Ecto neural progenitor cell (in vitro differentiated cells): Measurements from ENCODE around the gene ANKRD12.
A peak's percentile ranks its signal among the peaks of the same experiment; 100 is the strongest.

Experiments
- DNase-seq: peaks from one replicate; pipeline ENCODE4 v3.0.0-alpha.2; 2018; ENCODE audit warnings: low spot score

The ANKRD12 gene

GRCh38 chr18:9233771-9234440 lies 97.3 kb downstream of the ANKRD12 start:
- peak; percentile 39 for DNase-seq

DNA sequence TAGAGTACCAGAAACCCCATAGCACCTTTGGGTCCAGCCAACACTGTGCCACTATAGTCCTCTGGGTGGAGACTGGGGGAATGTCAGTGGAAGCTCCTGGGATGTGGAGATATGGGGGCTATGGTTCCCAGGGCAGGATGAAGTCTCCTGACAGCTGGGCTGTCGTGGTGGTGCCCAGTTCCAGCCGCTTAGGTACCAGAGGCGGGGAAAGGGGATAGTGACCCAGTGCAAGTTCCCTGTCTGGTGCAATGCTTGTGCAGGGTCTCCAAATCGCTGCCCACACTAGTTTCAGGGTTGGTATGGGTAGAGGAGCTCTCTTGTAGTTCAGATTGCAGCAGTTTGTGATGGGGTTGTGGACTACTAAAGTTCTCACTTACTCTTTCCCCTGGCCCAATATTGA lies 97.9 kb downstream of the ANKRD12 start:
- no peak for DNase-seq

- DNase-seq = no peak
Measured at GRCh38 chr18:9237981-9238380, 101.4 kb downstream of the ANKRD12 start.

- no peak for DNase-seq
Measured at GRCh38 chr18:9239720-9240119, 103.1 kb downstream of the ANKRD12 start.

DNA sequence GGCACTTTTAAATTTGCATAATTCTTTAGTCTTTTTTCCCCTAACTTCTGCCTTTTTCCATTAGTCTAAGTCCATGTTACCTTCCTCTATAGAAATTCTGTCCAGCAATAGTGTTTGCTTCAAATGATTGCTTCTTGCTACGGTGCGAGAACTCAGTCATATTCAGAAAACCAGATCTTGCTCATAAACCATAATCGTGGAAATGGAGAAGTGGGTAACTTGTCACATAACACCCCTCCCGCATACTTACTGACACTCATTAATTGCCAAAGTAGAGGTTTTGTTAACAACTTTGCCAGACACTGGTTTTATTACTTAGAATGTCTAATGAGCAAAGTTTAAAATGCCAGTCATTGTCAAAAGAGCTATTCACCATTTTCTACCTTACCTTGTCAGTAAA lies 103.7 kb downstream of the ANKRD12 start:
- DNase-seq = no peak

- DNase-seq = no peak
Measured at GRCh38 chr18:9243029-9243428, 106.4 kb downstream of the ANKRD12 start.

- DNase-seq = no peak
Measured at GRCh38 chr18:9244376-9244775, 107.8 kb downstream of the ANKRD12 start.

DNA sequence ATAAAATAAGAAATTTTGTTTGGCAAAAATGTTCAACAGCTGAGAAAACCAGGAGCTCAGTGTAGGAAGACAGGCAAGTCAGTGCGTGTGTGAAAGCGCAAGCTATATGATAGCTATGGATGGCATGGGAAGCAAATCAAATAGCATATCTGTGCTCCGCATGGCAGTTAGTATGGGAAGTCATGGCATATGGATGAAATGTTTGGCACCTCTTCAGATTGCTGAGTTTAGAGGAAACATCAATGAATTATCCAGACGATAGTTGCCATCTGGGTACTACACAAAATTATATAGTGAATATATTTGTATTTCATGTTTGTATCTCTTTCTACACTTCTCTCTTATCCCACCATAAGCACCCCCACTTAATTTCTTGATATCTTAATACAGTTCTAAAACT lies 112.1 kb downstream of the ANKRD12 start:
- DNase-seq = no peak

DNA sequence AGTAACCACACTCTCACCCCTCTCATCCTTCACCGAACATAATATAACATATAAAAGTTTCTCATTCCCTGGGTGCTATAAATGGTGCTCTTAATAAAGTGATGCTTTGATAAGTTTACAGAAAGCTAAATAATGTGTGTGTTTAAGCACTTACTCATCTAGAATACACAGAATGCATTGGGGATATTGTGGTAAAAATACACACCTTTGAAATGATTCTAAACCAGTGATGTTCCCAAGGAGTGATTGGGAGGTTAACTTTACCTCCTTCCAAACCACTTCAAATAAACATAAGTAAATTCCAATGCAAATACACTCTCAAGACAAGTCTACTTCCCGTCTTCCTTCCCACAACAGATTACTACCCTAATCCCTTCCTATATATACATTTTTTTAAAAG lies 112.7 kb downstream of the ANKRD12 start:
- DNase-seq = no peak

- no peak for DNase-seq
Measured at GRCh38 chr18:9259173-9259572, 122.6 kb downstream of the ANKRD12 start.

GRCh38 chr18:9260388-9261380 lies 124.1 kb downstream of the ANKRD12 start:
- no peak for DNase-seq

DNA sequence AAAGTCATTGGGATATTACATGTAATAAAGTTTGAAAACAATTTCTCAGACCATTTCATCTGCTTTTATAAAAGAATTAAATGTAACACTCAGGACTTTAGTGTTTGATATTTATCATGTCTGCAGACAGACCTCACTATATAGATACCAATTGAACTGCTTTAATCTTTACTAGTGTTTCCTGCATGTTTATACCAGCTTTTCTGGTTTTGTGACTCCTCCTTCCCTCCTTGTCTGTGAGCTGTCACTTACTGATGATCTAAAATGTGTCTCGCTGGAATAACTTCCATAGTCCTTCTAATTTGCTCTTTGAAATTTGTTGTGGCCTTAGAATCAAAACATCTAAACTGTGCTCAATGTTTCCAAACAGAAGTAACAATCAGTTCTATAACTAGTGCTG lies 126.7 kb downstream of the ANKRD12 start:
- no peak for DNase-seq

GRCh38 chr18:9264797-9265196 lies 128.2 kb downstream of the ANKRD12 start:
- peak; percentile 65 for DNase-seq

GRCh38 chr18:9273221-9273620 lies 136.6 kb downstream of the ANKRD12 start:
- no peak for DNase-seq

DNA sequence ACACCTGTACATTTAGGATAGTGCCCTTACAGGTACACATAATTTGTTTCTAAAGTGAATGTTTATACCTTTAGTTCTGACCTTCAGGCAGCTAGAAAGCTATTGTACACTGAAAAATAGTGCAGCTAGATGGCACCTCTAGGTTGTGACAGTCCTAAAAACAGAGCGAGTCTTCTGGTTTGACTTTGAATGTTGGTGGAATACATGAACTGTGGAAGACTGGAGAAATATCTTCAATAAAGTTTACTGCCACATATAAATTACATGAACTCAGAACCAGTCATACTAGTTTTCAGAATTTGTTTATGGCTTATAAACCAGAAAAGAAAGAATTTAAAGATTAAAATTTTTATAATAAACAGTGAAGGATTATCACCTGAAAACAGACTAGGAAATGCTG lies 139.3 kb downstream of the ANKRD12 start:
- no peak for DNase-seq

DNA sequence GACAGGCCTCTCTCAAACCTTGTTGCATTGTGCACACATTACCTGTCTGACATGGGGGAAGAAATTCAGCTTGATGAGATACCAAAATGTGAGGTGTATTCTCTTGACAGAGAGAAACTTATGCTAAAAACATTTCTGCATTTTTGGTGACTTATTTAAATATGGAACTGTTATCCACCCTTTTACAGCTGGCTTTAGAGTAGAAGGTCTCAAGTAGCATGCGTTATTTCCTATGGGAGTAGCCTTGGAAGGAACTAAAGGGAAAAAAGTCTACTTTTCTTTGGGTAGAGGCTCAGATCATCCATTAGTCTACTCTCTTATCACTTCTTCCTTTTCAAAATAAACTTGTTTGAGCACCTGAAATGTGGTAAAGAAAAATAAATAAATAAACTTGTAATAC lies 141.4 kb downstream of the ANKRD12 start:
- no peak for DNase-seq

GRCh38 chr18:9280849-9281248 lies 144.3 kb downstream of the ANKRD12 start:
- no peak for DNase-seq

DNA sequence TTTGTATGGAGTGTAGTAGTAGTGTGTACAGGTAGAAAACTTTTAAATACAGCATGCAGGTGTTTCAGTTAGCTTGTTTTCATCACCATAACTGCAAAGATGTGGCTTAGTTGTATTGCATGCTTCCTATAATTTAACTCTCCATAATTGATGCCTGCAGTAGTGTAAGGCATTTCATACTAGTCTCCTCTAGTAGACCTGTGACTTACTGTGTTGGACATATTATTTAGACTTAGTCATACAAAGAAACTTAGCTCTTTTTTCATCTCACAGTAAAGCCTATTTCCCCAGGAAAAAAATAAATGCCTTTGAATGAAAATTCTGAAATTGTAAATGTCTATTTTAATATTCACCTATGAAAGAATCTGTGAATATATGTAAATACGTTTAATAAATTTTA lies 145.2 kb downstream of the ANKRD12 start:
- DNase-seq = no peak

DNA sequence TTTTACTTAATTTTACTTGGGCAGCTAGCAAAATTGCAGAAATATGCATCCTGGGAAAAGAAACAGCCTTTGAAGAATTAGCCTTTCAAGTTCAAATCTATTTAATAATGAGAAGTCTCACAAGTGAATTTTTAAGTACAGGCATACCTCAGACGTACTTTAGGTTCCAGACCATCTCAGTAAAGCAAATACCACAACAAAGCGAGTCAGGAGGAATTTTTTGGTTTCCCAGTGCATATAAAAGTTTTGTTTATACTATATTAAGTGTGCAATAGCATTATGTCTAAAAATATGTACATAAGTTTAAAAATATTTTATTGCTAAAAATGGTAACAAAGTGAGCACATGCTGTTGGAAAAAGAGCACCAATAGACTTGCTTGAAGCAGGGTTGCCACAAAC lies 147.2 kb downstream of the ANKRD12 start:
- no peak for DNase-seq

DNA sequence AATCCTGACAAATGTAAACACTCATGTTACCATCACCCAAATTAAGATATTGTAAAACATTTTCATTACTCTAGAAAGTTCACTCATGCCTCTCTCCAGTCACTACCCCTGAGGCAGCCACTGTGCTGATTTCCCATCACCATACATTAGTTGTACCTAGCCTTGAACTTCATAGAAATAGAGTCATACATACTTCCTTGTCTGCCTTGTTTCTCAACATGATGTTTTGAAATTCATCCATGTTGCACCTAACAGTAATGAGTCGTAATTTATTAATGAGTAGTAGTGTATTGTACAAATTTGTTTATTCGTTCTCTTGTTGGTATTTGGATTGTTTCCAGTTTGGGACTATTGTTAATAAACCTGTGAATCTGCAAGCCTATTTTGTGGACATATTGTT lies 149.0 kb downstream of the ANKRD12 start:
- DNase-seq = no peak

DNA sequence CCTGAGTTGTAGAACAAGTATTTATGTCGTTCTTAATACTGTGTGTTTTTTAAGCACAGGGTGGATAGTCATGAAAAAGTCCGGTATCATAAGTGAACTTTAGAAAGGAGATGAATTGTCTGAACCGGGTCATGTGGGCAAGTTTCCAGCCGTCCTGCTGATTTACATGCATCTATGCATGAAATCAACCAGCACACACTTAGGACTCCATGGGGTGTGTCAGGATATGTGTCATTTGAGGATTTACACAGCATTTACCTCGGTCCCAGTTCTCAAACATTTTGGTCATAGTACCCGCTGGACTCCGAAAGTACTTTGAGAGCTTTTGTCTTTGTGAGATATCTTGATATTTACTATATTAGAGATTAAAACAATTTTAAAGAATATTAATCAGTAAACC lies 150.5 kb downstream of the ANKRD12 start:
- DNase-seq = no peak

- no peak for DNase-seq
Measured at GRCh38 chr18:9289698-9290097, 153.1 kb downstream of the ANKRD12 start.

GRCh38 chr18:9290156-9290555 lies 153.6 kb downstream of the ANKRD12 start:
- DNase-seq = no peak
